IPS-NIHi7 (cell line): ENCODE measurements around the gene ACTL7B.
A peak's percentile ranks its signal among the peaks of the same experiment; 100 is the strongest.
"Not testable (repeated sequence)": the region's sequence is repeated elsewhere in the genome, so short reads cannot be mapped to it uniquely, and the experiment has no call there.

Experiments
- DNase-seq: peaks from one replicate; pipeline ENCODE4 v3.0.0; 2012; ENCODE audit warnings: mixed read lengths; ENCODE audit errors: extremely low spot score

ACTL7B gene

DNA sequence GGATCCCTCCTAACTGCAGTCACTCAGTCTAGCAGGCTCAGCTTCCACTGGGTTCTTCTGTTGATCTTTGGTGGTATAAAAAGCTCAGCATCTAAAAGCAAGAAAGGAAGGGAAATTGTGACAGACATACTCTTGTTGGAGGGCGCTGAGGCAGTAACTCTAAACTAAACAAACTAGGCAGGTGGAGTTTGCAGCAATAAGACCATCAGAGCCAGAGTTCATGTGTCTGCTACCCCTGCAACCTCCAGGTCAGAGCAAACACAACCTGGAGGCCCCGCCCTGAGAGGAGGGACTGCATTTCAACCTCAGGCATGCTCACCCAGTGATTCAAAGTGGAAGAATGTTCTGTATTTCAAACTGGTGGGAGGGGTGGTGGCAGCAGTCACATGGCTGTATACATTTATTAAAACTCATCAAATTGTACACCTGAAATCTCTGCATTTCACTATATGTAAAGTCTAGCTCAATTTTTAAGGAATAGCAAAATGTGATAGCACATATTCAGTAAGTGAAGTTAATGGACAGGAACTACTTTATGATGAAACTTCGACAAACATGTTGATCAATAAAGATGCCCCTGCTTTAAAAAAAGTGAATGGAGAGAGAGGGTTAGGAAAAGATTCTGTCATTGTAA is 13.4 kb upstream of the ACTL7B start:
- DNase-seq, result no peak

- no peak for DNase-seq
These were observed 12.0 kb upstream of the ACTL7B start for GRCh38 chr9:108867829-108868228.

GRCh38 chr9:108867116-108867515 is 11.3 kb upstream of the ACTL7B start:
- DNase-seq, result no peak

GRCh38 chr9:108866001-108866420 is 10.2 kb upstream of the ACTL7B start:
- DNase-seq, result no peak

DNA sequence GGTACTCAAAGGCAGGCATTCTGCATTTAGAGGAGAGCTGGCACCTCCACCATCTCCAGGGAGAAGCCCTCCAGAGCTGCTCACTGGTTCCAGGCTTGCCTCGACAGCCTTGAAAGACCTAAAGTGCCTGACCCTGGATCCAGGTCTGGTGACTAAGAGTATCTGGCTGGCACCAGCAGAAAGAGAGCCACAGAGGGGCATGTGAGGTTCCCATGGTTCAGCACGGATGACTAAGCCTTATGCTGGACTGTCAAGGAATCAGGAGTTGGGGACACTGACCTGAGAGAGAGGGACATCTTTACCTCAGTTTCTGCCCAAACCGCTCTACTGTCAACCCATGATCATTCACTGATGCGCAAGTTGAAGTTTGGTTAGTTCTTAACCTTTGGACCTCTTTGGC is 9.3 kb upstream of the ACTL7B start:
- DNase-seq, result no peak

- DNase-seq, result no peak
These were observed 8.7 kb upstream of the ACTL7B start for GRCh38 chr9:108864446-108864845.

DNA sequence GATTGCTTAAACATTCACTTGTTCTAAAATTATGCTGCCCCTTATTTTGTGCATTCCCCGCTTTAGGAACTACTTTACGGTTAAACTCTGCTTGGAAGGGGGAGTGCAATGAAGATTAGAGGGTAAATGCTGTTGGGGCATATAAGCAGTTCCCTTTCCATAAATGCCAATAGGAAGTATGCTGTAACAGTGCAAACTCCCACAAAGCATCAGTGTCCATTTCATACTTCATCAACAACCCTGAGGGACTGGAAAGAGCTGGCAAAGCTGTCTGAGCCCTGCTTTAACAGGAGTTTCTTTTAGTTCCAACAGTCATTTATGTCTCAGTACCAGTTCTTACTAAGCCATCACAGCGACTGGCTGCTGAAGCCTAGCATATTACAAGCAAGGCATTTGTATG is 8.1 kb upstream of the ACTL7B start:
- DNase-seq, result no peak

DNA sequence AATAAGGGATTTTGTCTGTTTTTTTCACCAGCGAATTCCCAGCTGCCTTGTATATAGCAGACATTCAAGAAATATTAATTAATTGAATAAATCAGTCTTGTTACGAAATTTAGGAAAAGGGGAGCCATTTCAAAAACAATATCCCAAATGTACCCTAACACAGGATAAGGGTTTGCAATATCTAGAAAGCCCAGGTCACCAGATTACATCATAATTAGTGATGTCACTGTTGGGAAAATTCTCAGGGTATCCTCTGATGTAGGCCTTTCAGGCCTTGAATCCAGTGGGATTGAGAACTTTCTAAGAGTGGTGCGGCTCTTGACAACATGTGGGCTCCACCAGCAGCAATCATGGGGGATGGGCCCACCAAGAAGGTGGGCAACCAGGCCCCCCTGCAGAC is 6.2 kb upstream of the ACTL7B start, which contains the start of gene ACTL7A:
TSS of gene ACTL7A (plus strand) at position 270 of the 400 bp plus-strand sequence. CDS start at position 327, 57 bp downstream.
- no peak for DNase-seq

GRCh38 chr9:108861464-108861863 is 5.7 kb upstream of the ACTL7B start:
- DNase-seq, result no peak

DNA sequence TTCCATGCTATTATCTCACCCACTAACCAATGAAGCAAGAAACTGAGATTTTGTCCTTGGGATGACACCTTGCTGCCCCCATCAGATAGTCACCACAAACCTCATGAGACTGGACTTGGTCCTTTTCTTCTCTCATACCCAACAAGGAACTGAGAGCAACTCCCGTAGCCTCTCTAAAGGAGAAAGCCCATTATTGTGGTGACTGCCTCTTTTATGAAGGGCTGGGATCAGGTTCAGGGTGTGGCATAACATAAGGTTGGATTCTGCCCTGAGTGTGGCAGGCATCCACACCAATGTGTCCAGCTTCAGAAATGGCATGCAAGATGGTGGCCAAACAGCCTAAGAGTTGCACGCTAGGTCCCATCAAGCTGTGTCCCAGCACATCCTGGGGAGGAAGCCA is 5.0 kb upstream of the ACTL7B start:
- no peak for DNase-seq

GRCh38 chr9:108860354-108860753 is 4.6 kb upstream of the ACTL7B start:
- no peak for DNase-seq

GRCh38 chr9:108859459-108860114 is 3.8 kb upstream of the ACTL7B start:
- DNase-seq, result no peak

DNA sequence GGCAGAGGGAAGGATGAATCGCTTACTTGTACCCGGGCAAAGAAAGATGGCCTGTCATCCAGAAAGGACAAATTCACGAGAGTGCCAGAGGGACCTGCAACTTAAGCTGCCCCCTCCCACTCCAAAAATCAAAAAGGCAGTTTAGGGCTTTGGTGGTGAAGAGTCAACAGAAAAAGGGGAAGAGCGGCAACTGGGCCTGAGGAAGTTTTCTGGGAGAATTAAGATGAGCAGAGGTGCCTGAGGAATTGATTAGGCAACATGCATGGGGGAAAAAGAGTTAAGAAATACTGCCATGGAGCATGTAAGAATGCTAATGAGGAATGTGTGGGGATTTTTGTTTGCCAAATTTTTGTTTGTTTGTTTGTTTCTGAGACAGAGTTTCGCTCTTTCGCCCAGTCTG is 1.8 kb upstream of the ACTL7B start:
- no peak for DNase-seq

GRCh38 chr9:108855529-108855886 is 278 bp downstream of the ACTL7B start:
- no peak for DNase-seq

DNA sequence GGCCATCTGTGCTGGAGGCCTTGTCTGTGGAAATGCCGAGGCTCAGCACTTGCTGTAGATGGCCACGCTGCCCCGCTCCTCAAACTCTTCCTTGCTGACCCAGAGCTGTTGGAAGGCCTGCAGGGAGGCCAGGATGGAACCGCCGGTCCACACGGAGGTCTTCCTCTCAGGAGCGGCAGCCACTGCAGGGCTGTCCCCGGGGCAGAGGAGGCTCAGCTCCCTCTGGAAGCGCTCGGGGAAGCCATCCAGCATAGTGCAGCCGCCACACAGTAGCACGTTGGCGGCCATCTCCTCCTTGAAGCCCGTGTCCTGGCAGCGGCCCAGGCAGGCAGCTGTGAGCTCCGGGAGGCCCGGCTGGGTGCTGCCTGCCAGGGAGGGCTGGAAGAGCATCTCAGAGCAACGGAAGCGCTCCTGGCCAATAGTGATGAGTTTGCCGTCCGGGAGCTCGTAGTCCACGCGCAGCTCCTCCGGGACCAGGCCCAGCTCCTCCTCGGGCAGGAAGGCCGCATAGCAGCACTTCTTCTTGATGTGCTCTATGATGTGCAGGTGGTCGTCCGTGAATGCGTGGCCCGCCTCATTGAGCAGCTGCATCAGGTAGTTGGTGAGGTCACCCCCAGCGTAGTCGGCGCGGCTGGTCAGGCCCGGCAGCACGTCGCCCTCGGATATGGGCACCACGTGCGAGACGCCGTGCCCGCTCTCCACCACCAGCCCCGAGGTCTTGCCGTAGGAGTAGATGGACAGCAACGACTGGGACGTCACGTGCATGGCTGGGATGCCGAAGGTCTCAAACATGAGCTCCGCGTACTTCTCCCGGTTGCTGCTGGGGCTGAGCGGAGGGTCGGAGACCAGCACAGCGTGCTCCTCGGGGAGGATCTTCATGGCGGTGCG is 901 bp downstream of the ACTL7B start:
- no peak for DNase-seq

- peak; percentile 45 for DNase-seq
These were observed 1.7 kb downstream of the ACTL7B start for GRCh38 chr9:108854094-108854493.

GRCh38 chr9:108852079-108852478 is 3.7 kb downstream of the ACTL7B start:
- no peak for DNase-seq

- no peak for DNase-seq
These were observed 4.6 kb downstream of the ACTL7B start for GRCh38 chr9:108851138-108851537.

GRCh38 chr9:108850293-108850897 is 5.4 kb downstream of the ACTL7B start:
- DNase-seq, result no peak

GRCh38 chr9:108848296-108848695 is 7.5 kb downstream of the ACTL7B start:
- not testable (repeated sequence) for DNase-seq

GRCh38 chr9:108845947-108846346 is 9.8 kb downstream of the ACTL7B start:
- no peak for DNase-seq

- DNase-seq, result no peak
These were observed 10.3 kb downstream of the ACTL7B start for GRCh38 chr9:108845507-108845906.
